Neural cell (in vitro differentiated cells): ENCODE measurements around the gene USP9X. TPM values are rescaled to one million over a fixed set of nuclear protein-coding genes. Genes with fewer than 3 reads are reported as not detected.

ENCODE experiments used
- H2AFZ ChIP-seq: fragments of 200-600, 300-800 bp; sonication (generic), shearing (Covaris generic); 2 replicates; pipeline ENCODE4 v1.6.0; 2014; ENCODE audit warnings: low read depth, mild to moderate bottlenecking, antibody characterized with exemption, low read length, moderate library complexity
- H3F3A ChIP-seq: fragments of 200-600 bp; shearing (Covaris generic); 2 replicates; pipeline ENCODE4 v1.6.1; 2016; ENCODE audit warnings: mild to moderate bottlenecking, moderate library complexity, mixed read lengths, antibody characterized with exemption, low read length; ENCODE audit not compliant: insufficient read depth, poor library complexity, severe bottlenecking
- H3K27ac ChIP-seq: fragments of 200-600, 300-800 bp; sonication (generic), shearing (Covaris generic); 2 replicates; pipeline ENCODE4 v1.5.1; 2014; ENCODE audit warnings: mild to moderate bottlenecking, low read length, moderate library complexity
- H3K27me3 ChIP-seq: fragments of 300-800, 200-600 bp; sonication (generic), shearing (Covaris generic); 2 replicates; pipeline ENCODE4 v1.6.0; 2014; ENCODE audit warnings: mild to moderate bottlenecking, low read depth, low read length, moderate library complexity; ENCODE audit not compliant: insufficient read depth
- H3K36me3 ChIP-seq: fragments of 300-800, 200-600 bp; sonication (generic), shearing (Covaris generic); 2 replicates; pipeline ENCODE4 v1.5.1; 2014; ENCODE audit warnings: mild to moderate bottlenecking, antibody characterized with exemption, low read length, moderate library complexity; ENCODE audit not compliant: insufficient read depth
- H3K4me2 ChIP-seq: fragments of 300-800, 200-600 bp; sonication (generic), shearing (Covaris generic); 2 replicates; pipeline ENCODE4 v1.6.0; 2014; ENCODE audit warnings: mild to moderate bottlenecking, low read length
- H3K4me3 ChIP-seq: fragments of 300-800, 200-600 bp; sonication (generic), shearing (Covaris generic); 2 replicates; pipeline ENCODE4 v1.5.1; 2014; ENCODE audit warnings: mild to moderate bottlenecking, low read length, moderate library complexity
- H3K79me2 ChIP-seq: fragments of 200-600 bp; shearing (Covaris generic); replicated peaks from 2 replicates; pipeline ENCODE4 v1.6.0; 2014; ENCODE audit warnings: mild to moderate bottlenecking, low read length, moderate library complexity; ENCODE audit not compliant: insufficient read depth
- H3K9ac ChIP-seq: fragments of 300-800, 200-600 bp; sonication (generic), shearing (Covaris generic); 2 replicates; pipeline ENCODE4 v1.6.1; 2016; ENCODE audit warnings: mild to moderate bottlenecking, low read length, mixed read lengths
- H3K9me2 ChIP-seq: fragments of 200-600 bp; shearing (Covaris generic); 2 replicates; pipeline ENCODE4 v1.6.1; 2016; ENCODE audit warnings: mild to moderate bottlenecking, low read length, mixed read lengths; ENCODE audit not compliant: insufficient read depth
- H3K9me3 ChIP-seq: fragments of 200-600, 300-800 bp; sonication (generic), shearing (Covaris generic); 2 replicates; pipeline ENCODE4 v1.6.1; 2016; ENCODE audit warnings: mild to moderate bottlenecking, mixed run types, low read length, moderate library complexity, mixed read lengths
- H4K20me1 ChIP-seq: fragments of 200-600 bp; shearing (Covaris generic); 2 replicates; pipeline ENCODE4 v1.6.1; 2016; ENCODE audit warnings: mild to moderate bottlenecking, mixed run types; ENCODE audit not compliant: insufficient read depth
- EP300 ChIP-seq: fragments of 450-650 bp; conservative IDR thresholded peaks from 2 replicates; pipeline ENCODE4 v1.6.1; 2014; ENCODE audit warnings: antibody characterized with exemption, mild to moderate bottlenecking, moderate library complexity; ENCODE audit not compliant: poor library complexity, severe bottlenecking
- EZH2 ChIP-seq: fragments of 200-600, 300-800 bp; shearing (Covaris generic), sonication (generic); IDR thresholded peaks from 2 replicates; pipeline ENCODE4 v1.6.1; 2014; ENCODE audit warnings: antibody characterized with exemption, low read length, borderline replicate concordance, mild to moderate bottlenecking; ENCODE audit not compliant: insufficient read depth, poor library complexity, severe bottlenecking
- MXI1 ChIP-seq: fragments of 450-650 bp; conservative IDR thresholded peaks from 2 replicates; pipeline ENCODE4 v1.6.1; 2014; ENCODE audit warnings: antibody characterized with exemption, mild to moderate bottlenecking; ENCODE audit not compliant: poor library complexity, severe bottlenecking
- POLR2AphosphoS5 ChIP-seq: IDR thresholded peaks from 2 replicates; pipeline ENCODE4 v1.6.1; 2012
- RAD21 ChIP-seq: fragments of 450-650 bp; conservative IDR thresholded peaks from 2 replicates; pipeline ENCODE4 v1.6.1; 2014; ENCODE audit warnings: antibody characterized with exemption, mild to moderate bottlenecking, moderate library complexity
- SMC3 ChIP-seq: fragments of 450-650 bp; conservative IDR thresholded peaks from 2 replicates; pipeline ENCODE4 v1.6.1; 2014; ENCODE audit warnings: antibody characterized with exemption, mild to moderate bottlenecking, moderate library complexity; ENCODE audit not compliant: poor library complexity
- TAF1 ChIP-seq: IDR thresholded peaks from 2 replicates; pipeline ENCODE4 v1.6.1; 2012; ENCODE audit warnings: low read depth
- polyA plus RNA-seq: library from polyadenylated mRNA; depleted of rRNA; stranded (reverse); fragments of >200 nt; gene quantifications from 2 replicates; pipeline ENCODE4 v1.2.3, GENCODE V29; 2014
- TF ChIP-seq, protein P1 (sequence below): IDR thresholded peaks from 2 replicates; pipeline ENCODE4 v1.6.1; 2012; ENCODE audit warnings: borderline replicate concordance
- TF ChIP-seq, protein P2 (sequence below): fragments of 450-650 bp; IDR thresholded peaks from 2 replicates; pipeline ENCODE4 v1.5.1; 2014; ENCODE audit warnings: antibody characterized with exemption, mild to moderate bottlenecking, moderate library complexity; ENCODE audit not compliant: poor library complexity, severe bottlenecking

USP9X gene
- polyA plus RNA-seq, 1 donor from 2014 or later, result 36.1 TPM

DNA sequence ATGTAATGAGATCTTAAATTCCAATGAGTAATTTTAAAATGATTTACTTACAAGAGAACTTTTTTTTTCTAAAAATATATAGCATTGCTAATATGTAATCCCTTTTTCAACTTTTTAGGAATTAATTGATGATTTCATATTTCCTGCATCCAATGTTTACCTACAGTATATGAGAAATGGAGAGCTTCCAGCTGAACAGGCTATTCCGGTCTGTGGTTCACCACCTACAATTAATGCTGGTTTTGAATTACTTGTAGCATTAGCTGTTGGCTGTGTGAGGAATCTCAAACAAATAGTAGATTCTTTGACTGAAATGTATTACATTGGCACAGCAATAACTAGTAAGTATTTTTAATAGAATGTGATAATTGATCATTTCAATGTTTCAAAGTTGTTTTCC is 113.2 kb downstream of the USP9X start:
- H3K9me3 ChIP-seq, result no peaks in the 10 kb centered on the region
- H4K20me1 ChIP-seq, result no peaks in the 10 kb centered on the region
- no peaks in the 10 kb centered on the region for H3F3A ChIP-seq
- H3K79me2 ChIP-seq, result no peaks in the 10 kb centered on the region
- no peak overlapping the region for H3K4me3 ChIP-seq
- H3K36me3 ChIP-seq, result no peaks in the 10 kb centered on the region
- H3K27me3 ChIP-seq, result no peaks in the 10 kb centered on the region
- TF ChIP-seq EP300 (no peak), MXI1 (no peak), SMC3 (no peak), TAF1 (no peak), POLR2AphosphoS5 (no peak), EZH2 (no peak), RAD21 (no peak)
- TF ChIP-seq, protein P1, sequence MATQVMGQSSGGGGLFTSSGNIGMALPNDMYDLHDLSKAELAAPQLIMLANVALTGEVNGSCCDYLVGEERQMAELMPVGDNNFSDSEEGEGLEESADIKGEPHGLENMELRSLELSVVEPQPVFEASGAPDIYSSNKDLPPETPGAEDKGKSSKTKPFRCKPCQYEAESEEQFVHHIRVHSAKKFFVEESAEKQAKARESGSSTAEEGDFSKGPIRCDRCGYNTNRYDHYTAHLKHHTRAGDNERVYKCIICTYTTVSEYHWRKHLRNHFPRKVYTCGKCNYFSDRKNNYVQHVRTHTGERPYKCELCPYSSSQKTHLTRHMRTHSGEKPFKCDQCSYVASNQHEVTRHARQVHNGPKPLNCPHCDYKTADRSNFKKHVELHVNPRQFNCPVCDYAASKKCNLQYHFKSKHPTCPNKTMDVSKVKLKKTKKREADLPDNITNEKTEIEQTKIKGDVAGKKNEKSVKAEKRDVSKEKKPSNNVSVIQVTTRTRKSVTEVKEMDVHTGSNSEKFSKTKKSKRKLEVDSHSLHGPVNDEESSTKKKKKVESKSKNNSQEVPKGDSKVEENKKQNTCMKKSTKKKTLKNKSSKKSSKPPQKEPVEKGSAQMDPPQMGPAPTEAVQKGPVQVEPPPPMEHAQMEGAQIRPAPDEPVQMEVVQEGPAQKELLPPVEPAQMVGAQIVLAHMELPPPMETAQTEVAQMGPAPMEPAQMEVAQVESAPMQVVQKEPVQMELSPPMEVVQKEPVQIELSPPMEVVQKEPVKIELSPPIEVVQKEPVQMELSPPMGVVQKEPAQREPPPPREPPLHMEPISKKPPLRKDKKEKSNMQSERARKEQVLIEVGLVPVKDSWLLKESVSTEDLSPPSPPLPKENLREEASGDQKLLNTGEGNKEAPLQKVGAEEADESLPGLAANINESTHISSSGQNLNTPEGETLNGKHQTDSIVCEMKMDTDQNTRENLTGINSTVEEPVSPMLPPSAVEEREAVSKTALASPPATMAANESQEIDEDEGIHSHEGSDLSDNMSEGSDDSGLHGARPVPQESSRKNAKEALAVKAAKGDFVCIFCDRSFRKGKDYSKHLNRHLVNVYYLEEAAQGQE, result no peak
- TF ChIP-seq, protein P2, sequence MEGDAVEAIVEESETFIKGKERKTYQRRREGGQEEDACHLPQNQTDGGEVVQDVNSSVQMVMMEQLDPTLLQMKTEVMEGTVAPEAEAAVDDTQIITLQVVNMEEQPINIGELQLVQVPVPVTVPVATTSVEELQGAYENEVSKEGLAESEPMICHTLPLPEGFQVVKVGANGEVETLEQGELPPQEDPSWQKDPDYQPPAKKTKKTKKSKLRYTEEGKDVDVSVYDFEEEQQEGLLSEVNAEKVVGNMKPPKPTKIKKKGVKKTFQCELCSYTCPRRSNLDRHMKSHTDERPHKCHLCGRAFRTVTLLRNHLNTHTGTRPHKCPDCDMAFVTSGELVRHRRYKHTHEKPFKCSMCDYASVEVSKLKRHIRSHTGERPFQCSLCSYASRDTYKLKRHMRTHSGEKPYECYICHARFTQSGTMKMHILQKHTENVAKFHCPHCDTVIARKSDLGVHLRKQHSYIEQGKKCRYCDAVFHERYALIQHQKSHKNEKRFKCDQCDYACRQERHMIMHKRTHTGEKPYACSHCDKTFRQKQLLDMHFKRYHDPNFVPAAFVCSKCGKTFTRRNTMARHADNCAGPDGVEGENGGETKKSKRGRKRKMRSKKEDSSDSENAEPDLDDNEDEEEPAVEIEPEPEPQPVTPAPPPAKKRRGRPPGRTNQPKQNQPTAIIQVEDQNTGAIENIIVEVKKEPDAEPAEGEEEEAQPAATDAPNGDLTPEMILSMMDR, result no peak
- H3K9ac ChIP-seq, result no peak overlapping the region
- no peak overlapping the region for H3K4me2 ChIP-seq
- no peak overlapping the region for H3K27ac ChIP-seq
- H3K9me2 ChIP-seq, result no peaks in the 10 kb centered on the region
- no peak overlapping the region for H2AFZ ChIP-seq

DNA sequence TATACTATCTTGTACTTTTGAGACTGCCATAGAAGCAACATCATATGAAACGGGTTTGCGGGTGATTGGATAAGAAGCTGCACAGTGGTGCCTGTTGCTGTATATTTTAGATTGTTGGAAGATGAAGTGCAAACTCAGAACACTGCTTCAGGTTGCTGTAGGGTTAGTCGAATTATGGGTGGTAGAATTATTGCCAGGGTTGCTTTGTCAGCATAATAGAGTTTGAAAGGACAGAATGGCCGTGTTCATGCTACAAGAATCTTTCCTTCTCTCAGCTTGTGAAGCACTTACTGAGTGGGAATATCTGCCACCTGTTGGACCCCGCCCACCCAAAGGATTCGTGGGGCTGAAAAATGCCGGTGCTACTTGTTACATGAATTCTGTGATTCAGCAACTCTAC is 115.5 kb downstream of the USP9X start:
- no peaks in the 10 kb centered on the region for H3K27me3 ChIP-seq
- no peaks in the 10 kb centered on the region for H3K36me3 ChIP-seq
- no peak overlapping the region for H3K4me3 ChIP-seq
- H3K79me2 ChIP-seq, result no peaks in the 10 kb centered on the region
- H3F3A ChIP-seq, result no peaks in the 10 kb centered on the region
- TF ChIP-seq EP300 (no peak), SMC3 (no peak), EZH2 (no peak), POLR2AphosphoS5 (no peak), TAF1 (no peak), MXI1 (no peak), RAD21 (no peak)
- TF ChIP-seq, protein P2, result no peak
- TF ChIP-seq, protein P1, result no peak
- no peak overlapping the region for H3K9ac ChIP-seq
- no peaks in the 10 kb centered on the region for H4K20me1 ChIP-seq
- no peak overlapping the region for H2AFZ ChIP-seq
- no peaks in the 10 kb centered on the region for H3K9me3 ChIP-seq
- H3K9me2 ChIP-seq, result no peaks in the 10 kb centered on the region
- H3K4me2 ChIP-seq, result no peak overlapping the region
- no peak overlapping the region for H3K27ac ChIP-seq
